Forelimb muscle (tissue), 1 donor: Measurements from ENCODE around the gene RAC3. TPM values are rescaled to one million over a fixed set of nuclear protein-coding genes. Genes with fewer than 3 reads are reported as not detected.

ENCODE experiments used
- DNase-seq: peaks from one replicate; pipeline ENCODE4 v3.0.0-alpha.2; 2013; ENCODE audit warnings: low read depth
- polyA plus RNA-seq: library from polyadenylated mRNA; unstranded; fragments of 120-200 nt; gene quantifications from one replicate; pipeline ENCODE4 v1.2.1, GENCODE V29; 2013; ENCODE audit not compliant: insufficient read length

RAC3 gene
- polyA plus RNA-seq, 1 donor = 6.0 TPM

- no peak for DNase-seq
Observed at GRCh38 chr17:82055965-82056728, 24.7 kb downstream of the RAC3 start.

DNA sequence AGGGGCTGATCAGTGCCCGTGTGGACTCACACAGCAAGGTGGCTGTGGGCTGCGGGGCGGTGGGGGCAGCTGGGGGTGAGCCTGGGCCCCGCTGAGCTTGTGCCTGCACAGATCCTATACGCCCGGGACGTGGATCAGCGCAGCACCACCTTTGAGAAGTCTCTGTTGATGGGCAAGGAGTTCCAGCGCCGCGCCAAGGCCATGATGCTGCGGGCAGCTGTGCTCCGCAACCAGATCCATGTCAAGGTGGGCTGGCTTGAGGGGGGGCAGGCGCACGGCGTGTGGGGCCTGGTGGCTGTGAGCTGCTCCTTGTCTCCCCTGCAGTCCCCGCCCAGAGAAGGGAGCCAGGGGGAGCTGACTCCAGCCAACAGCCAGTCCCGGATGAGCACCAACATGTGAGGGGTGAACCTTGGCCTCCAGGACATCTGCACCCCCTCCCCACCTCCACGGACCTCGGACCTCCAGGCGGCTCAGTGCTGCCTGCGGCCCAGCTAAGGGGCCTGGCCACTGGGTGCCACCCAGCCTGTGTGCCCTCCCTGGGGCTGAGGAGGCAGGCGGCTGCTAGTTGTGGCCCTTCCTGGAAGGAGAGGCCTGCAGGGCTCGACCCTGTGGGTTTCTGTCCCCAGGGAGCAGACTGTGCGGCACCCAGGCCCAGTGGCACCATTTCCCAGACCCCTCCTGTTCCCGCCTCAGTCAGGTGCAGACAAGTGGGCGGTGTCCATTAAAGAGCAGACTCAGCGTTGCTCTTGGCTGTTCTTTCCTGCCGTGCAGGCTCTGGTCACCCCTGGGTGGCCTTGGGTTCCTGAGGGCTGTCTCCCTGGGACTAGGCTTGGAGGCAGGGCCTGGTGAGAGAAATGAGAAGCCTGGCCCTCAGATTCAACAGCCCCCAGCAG is 25.5 kb downstream of the RAC3 start:
- DNase-seq = no peak

DNA sequence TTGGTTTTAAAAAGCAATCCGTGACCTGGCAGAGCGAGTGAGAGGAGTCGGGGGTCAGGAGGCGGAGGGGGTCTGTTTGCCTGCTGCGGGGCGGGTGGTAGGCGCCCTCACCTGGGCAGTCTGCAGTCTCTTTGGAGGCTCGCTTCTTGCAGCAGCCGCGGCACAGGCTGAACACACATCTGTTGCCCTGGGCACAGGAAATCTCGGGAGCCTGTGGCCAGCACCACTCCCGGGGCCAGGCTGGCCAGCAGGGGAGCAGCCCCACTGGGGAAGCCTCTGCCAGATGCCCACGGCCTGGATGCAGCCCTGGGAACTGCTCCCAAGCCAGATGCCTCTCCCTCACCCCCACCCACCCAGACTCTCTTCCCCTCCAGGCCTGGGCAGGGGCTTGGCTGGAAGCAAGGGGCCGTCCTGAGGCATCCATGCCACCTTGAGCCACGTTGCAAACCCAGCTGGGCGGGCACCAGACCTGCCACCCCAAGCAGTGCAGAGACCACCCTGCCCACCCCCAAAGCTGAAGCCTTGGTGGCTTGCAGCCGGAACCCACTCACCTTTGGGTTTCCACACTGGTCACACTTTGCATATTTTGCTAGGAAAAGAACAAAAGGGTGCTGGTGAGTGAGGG is 26.9 kb downstream of the RAC3 start:
- no peak for DNase-seq

GRCh38 chr17:82058855-82059249 is 27.4 kb downstream of the RAC3 start:
- no peak for DNase-seq

DNA sequence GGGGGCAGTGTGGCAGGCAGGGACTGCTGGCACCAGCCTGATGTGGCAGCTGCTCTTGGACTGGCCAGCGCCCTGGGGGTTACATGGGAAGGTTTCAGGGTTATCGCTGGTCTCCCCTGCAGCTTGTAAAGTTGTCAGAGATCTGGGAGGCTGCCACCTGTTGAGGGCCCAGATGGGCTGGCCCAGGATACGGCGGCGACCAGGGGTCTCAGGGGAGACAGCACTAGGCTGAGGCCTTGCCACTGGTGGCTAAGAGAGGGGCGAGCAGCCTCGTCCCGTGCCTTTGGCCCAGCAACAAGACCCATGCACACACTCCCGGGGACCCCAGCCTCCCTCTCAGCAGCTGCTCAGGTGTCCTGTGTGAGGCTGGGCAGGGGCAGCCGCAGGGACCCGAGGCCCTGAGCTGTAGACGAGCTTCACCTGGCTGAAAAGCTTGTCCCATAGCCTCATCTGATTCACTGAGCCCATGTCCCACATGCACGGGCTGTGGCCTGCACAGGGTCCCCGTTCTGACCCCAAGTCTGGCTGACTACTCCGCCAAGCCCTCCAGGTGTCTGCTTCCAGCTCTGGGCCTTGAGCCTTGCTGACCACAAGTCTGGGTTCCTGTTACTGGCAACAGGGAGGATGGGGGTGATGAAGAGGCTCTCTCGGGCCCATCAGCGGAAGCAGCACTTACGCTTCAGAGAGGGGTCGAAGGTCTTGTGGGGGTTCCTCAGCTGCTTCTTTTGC is 28.0 kb downstream of the RAC3 start:
- DNase-seq = no peak

DNA sequence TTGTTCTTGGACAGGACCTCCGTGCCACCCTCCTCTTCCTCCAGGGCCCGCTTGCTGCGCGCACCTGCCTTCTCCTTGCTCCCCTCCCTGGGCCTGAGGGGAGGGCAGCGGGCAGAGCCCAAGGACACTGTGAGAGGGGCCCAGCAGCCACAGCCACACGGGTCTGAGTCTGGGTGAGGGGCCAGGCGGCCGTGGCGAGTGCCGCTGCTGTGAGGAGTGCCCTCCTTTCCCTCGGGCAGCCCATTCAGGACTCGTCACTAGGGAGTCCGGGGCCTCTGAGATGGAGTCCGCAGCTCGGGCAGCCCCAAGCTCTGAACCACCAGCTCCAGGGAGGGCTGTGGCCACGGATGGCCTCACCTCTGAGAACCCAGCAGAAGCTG is 28.5 kb downstream of the RAC3 start:
- DNase-seq = no peak

GRCh38 chr17:82060614-82061013 is 29.1 kb downstream of the RAC3 start:
- DNase-seq = no peak

GRCh38 chr17:82061047-82061925 is 29.8 kb downstream of the RAC3 start:
- DNase-seq = no peak

- no peak for DNase-seq
Observed at GRCh38 chr17:82062076-82062983, 30.9 kb downstream of the RAC3 start.

DNA sequence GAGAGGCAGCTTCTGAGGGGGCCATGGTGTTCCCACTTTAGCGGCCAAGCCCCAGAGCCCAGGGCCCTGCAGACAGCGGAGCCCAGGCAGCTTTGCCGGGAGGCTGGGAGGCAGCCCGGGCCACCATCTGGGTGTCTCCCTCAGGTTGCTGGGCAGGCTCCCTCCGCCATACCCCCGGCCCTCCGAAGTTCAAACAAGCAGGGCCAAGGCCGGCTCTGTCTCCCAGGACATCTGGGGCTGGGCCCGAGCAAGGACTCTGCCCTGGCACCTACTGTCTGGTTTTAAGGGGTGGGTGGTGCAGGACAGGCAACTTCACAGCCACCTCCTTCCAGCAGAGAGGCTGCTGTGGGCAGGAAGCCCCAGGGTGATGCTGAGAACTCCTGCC is 31.5 kb downstream of the RAC3 start:
- DNase-seq = no peak

- no peak for DNase-seq
Observed at GRCh38 chr17:82063424-82064415, 32.2 kb downstream of the RAC3 start.

DNA sequence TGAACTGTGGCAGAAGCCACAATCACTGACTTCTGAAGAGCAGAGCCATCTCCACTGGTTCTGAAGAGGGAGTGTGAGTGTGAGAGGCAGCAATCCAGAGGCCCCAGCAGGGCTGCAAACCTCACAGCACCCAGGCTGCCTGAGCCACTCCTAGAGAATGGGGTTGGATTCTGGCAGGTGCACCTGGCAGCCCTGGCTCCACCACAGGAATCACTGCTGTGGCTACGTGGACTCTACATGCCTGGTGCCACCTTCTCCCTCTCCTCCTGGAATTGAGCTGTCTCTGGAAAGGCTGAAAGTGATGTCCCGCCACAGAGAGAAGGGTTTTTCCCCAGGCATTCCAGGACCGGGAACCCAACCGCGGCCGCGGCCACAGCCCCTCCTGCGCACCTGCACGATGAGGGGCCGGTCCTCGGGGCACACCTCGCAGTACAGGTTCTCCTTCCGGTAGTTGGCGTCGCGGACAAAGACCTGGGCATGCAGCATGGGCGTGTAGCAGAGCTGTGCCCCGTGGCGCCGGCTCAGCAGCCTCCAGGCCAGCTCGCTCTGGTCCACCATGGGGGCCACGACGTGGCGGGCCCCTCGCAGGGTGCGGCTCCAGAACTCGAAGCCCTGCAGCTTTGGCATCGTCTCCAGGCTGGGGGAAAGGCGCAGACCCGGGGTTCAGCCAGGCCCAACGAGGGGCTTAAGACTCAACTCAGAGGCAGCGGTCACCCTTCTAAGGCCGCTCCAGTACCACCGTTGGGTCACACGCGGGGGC is 33.1 kb downstream of the RAC3 start:
- no peak for DNase-seq

- no peak for DNase-seq
Observed at GRCh38 chr17:82065193-82065637, 33.7 kb downstream of the RAC3 start.

- DNase-seq = no peak
Observed at GRCh38 chr17:82065638-82066303, 34.3 kb downstream of the RAC3 start, which contains the start of gene DUS1L. TSS of gene DUS1L (minus strand) at chr17:82065804. CDS start at chr17:82065059, 745 bp downstream.

DNA sequence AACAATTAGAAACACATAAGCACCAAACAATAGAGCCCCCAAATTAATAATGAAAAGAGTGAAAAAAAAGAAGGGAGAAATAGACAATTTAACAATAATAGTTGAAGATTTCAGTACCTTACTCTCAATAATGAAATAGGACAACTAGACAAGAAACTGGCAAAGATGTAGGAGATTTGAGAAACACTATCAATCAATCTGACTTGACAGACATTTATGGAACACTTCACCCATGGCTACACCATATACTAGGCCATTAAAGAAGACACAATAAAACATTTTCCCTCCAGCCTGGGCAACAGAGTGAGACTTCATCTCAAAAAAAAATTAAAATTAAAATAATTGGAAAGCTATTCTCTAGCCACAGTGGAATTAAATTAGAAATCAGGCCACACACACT is 39.1 kb downstream of the RAC3 start:
- no peak for DNase-seq

DNA sequence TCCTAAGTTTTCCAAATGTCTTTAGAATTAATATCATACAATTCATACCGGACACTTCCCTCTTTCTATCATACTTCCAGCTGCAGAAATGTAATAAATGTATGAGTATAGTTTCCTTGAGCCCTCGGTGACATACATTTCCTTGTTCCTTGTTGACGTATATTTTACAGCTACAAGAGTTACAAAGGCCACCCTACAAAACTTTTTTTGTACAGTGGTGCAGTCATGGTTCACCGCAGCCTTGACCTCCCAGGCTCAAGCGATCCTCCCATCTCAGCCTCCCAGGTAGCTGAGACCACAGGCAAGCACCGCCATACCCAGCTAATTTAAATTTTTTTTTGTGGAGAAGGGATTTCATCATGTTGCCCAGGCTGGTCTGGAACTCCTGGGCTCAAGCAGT is 41.3 kb downstream of the RAC3 start:
- no peak for DNase-seq

GRCh38 chr17:82073446-82073845 is 42.0 kb downstream of the RAC3 start:
- no peak for DNase-seq
